K562 (cell line): Measurements from ENCODE around the gene TMC8. TPM values are rescaled to one million over a fixed set of nuclear protein-coding genes. Genes with fewer than 3 reads are reported as not detected.

ENCODE experiments used
- ATF7 ChIP-seq: fragments of 450-650 bp; IDR thresholded peaks from 2 replicates; pipeline ENCODE4 v1.7.1; 2014; ENCODE audit warnings: mild to moderate bottlenecking, moderate library complexity
- BHLHE40 ChIP-seq: IDR thresholded peaks from 2 replicates; pipeline ENCODE4 v1.6.1; 2011; ENCODE audit warnings: low read length, improper control_type of control experiment
- CBX1 ChIP-seq: sonication (generic); IDR thresholded peaks from 2 replicates; pipeline ENCODE4 v1.6.1; 2016; ENCODE audit warnings: antibody characterized with exemption, low read depth, mild to moderate bottlenecking
- CCNT2 ChIP-seq: IDR thresholded peaks from 2 replicates; pipeline ENCODE4 v1.6.1; 2011; ENCODE audit warnings: borderline replicate concordance, low read depth, mild to moderate bottlenecking, moderate library complexity, mixed read lengths, low read length; ENCODE audit not compliant: insufficient read length; ENCODE audit errors: extremely low read depth
- CHCHD3 ChIP-seq: fragments of 250-450 bp; sonication (Bioruptor Pico); IDR thresholded peaks from 2 replicates; pipeline ENCODE4 v2.1.2; 2022; ENCODE audit warnings: mild to moderate bottlenecking
- JUNB ChIP-seq: fragments of 450-650 bp; formaldehyde crosslinking; conservative IDR thresholded peaks from 2 replicates; pipeline ENCODE4 v1.4.0; 2020; ENCODE audit warnings: mild to moderate bottlenecking
- KDM2B ChIP-seq: fragments of 250-450 bp; sonication (Bioruptor Pico); IDR thresholded peaks from 2 replicates; pipeline ENCODE4 v1.8.0; 2021; ENCODE audit warnings: mild to moderate bottlenecking, moderate library complexity
- OTX1 ChIP-seq: fragments of 450-650 bp; formaldehyde crosslinking; IDR thresholded peaks from 2 replicates; pipeline ENCODE4 v1.4.0; 2022; ENCODE audit warnings: mild to moderate bottlenecking
- RAD21 ChIP-seq, 2 experiments: fragments of 250-450 bp in 1 of 2; fragments of 450-650 bp in 1 of 2; sonication (Bioruptor Pico) in 1 of 2; formaldehyde crosslinking in 1 of 2; IDR thresholded peaks in 1 of 2; conservative IDR thresholded peaks in 1 of 2; 2 replicates each; pipeline versions ENCODE4 v1.4.0 to v1.8.0; 2020 to 2022; ENCODE audit warnings: mild to moderate bottlenecking in 2 of 2, moderate library complexity in 1 of 2
- ZBTB7A ChIP-seq: IDR thresholded peaks from 2 replicates; pipeline ENCODE4 v1.6.1; 2011; ENCODE audit warnings: low read depth, mild to moderate bottlenecking, low read length, moderate library complexity, borderline replicate concordance; ENCODE audit not compliant: control insufficient read depth
- ZFX ChIP-seq: sonication (generic); formaldehyde crosslinking; IDR thresholded peaks from 2 replicates; pipeline ENCODE4 v1.8.0; 2022; ENCODE audit warnings: mild to moderate bottlenecking, missing genetic modification reagents, moderate library complexity
- ZNF778 ChIP-seq: fragments of 450-650 bp; formaldehyde crosslinking; IDR thresholded peaks from 2 replicates; pipeline ENCODE4 v1.4.0; 2020; ENCODE audit warnings: mild to moderate bottlenecking, moderate library complexity
- polyA plus RNA-seq, 8 experiments: library from polyadenylated mRNA; depleted of rRNA in 4 of 8; stranded (reverse) in 5 of 8; unstranded in 3 of 8; fragments of >200 nt; fragmentation: Nextera tagmentation in 2 of 8; fragmentation: Illumina TruSeq in 1 of 8; extraction: Ambion mirVana in 2 of 8; extraction: Trizol in 1 of 8; gene quantifications; 2 replicates each; pipeline versions ENCODE4 v1.2.1 to v1.2.3, GENCODE V29; 2011 to 2014; ENCODE audit warnings: inconsistent platforms in 1 of 8, missing spikeins in 1 of 8
- total RNA-seq, 7 experiments: library from RNA; depleted of rRNA in 6 of 7; stranded (reverse); fragments of >200 nt in 6 of 7; fragmentation: Illumina TruSeq in 2 of 7; extraction: Trizol in 2 of 7; gene quantifications; 2 replicates each; pipeline versions ENCODE4 v1.2.1 to v1.2.3, GENCODE V29; 2011 to 2021; ENCODE audit warnings: low replicate concordance in 1 of 7
- TF ChIP-seq, protein P1 (sequence below): IDR thresholded peaks from 2 replicates; pipeline ENCODE4 v1.6.1; 2011; ENCODE audit warnings: borderline replicate concordance, low read depth, mild to moderate bottlenecking, moderate library complexity, low read length; ENCODE audit not compliant: insufficient read depth, poor library complexity, severe bottlenecking
- TF ChIP-seq, protein P2 (sequence below): fragments of 450-650 bp; IDR thresholded peaks from 2 replicates; pipeline ENCODE4 v1.6.1; 2016; ENCODE audit warnings: mild to moderate bottlenecking, moderate library complexity

TMC8 gene
- total and polyA plus RNA-seq, 9 of the 15 experiments (the other 6 are each of a cell fraction or from before 2014, with no cell fraction given) = 0.13 to 10.9 (median 2.8) TPM

DNA sequence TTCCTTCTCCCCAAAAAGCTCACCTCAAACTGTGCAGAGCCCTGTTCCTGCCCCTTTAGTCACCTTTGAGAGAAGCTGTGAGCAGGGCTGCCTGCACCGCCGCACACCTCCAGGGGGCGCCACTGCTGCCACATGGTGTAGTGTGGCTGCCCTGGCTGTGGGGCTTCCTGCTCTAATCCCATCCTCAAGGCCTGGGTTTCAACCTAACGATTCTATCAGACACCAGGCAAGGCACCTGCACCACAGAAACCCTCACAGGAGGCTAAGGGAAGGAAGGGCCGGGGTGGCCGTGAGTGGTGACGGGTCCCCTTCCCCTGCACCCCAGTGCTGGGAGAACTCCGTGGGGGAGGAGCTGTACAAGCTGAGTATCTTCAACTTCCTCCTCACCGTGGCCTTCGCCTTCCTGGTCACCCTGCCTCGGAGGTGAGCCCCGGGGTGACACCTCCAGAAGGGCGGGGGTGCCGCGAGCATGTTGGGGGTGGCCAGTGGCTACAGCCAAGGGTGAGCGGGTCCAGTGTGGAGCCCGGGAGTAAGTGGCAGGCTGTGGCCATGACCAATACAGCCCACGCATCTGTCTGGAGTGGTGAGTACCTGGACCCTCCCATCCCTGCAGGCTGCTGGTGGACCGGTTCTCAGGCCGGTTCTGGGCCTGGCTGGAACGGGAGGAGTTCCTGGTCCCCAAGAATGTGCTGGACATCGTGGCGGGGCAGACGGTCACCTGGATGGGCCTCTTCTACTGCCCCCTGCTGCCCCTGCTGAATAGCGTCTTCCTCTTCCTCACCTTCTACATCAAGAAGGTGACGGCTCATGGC, 7.0 kb downstream of the TMC8 start (continued):
- TF ChIP-seq, protein P1, sequence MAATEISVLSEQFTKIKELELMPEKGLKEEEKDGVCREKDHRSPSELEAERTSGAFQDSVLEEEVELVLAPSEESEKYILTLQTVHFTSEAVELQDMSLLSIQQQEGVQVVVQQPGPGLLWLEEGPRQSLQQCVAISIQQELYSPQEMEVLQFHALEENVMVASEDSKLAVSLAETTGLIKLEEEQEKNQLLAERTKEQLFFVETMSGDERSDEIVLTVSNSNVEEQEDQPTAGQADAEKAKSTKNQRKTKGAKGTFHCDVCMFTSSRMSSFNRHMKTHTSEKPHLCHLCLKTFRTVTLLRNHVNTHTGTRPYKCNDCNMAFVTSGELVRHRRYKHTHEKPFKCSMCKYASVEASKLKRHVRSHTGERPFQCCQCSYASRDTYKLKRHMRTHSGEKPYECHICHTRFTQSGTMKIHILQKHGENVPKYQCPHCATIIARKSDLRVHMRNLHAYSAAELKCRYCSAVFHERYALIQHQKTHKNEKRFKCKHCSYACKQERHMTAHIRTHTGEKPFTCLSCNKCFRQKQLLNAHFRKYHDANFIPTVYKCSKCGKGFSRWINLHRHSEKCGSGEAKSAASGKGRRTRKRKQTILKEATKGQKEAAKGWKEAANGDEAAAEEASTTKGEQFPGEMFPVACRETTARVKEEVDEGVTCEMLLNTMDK = peak; percentile 93
- TF ChIP-seq KDM2B (CRISPR knock-in tag) = no peak
- peak; percentile 78 for TF ChIP-seq ZFX (CRISPR knock-in tag)
- no peak for TF ChIP-seq JUNB (CRISPR knock-in tag)
- TF ChIP-seq ATF7 = peak; percentile 40; the same call in 1 of the 2 replicates
- TF ChIP-seq ZBTB7A = no peak; the same call in 1 of the 2 replicates
- no peak for TF ChIP-seq BHLHE40
- TF ChIP-seq OTX1 (CRISPR knock-in tag) = no peak
- TF ChIP-seq CCNT2 = peak; percentile 7
- TF ChIP-seq, protein P2, sequence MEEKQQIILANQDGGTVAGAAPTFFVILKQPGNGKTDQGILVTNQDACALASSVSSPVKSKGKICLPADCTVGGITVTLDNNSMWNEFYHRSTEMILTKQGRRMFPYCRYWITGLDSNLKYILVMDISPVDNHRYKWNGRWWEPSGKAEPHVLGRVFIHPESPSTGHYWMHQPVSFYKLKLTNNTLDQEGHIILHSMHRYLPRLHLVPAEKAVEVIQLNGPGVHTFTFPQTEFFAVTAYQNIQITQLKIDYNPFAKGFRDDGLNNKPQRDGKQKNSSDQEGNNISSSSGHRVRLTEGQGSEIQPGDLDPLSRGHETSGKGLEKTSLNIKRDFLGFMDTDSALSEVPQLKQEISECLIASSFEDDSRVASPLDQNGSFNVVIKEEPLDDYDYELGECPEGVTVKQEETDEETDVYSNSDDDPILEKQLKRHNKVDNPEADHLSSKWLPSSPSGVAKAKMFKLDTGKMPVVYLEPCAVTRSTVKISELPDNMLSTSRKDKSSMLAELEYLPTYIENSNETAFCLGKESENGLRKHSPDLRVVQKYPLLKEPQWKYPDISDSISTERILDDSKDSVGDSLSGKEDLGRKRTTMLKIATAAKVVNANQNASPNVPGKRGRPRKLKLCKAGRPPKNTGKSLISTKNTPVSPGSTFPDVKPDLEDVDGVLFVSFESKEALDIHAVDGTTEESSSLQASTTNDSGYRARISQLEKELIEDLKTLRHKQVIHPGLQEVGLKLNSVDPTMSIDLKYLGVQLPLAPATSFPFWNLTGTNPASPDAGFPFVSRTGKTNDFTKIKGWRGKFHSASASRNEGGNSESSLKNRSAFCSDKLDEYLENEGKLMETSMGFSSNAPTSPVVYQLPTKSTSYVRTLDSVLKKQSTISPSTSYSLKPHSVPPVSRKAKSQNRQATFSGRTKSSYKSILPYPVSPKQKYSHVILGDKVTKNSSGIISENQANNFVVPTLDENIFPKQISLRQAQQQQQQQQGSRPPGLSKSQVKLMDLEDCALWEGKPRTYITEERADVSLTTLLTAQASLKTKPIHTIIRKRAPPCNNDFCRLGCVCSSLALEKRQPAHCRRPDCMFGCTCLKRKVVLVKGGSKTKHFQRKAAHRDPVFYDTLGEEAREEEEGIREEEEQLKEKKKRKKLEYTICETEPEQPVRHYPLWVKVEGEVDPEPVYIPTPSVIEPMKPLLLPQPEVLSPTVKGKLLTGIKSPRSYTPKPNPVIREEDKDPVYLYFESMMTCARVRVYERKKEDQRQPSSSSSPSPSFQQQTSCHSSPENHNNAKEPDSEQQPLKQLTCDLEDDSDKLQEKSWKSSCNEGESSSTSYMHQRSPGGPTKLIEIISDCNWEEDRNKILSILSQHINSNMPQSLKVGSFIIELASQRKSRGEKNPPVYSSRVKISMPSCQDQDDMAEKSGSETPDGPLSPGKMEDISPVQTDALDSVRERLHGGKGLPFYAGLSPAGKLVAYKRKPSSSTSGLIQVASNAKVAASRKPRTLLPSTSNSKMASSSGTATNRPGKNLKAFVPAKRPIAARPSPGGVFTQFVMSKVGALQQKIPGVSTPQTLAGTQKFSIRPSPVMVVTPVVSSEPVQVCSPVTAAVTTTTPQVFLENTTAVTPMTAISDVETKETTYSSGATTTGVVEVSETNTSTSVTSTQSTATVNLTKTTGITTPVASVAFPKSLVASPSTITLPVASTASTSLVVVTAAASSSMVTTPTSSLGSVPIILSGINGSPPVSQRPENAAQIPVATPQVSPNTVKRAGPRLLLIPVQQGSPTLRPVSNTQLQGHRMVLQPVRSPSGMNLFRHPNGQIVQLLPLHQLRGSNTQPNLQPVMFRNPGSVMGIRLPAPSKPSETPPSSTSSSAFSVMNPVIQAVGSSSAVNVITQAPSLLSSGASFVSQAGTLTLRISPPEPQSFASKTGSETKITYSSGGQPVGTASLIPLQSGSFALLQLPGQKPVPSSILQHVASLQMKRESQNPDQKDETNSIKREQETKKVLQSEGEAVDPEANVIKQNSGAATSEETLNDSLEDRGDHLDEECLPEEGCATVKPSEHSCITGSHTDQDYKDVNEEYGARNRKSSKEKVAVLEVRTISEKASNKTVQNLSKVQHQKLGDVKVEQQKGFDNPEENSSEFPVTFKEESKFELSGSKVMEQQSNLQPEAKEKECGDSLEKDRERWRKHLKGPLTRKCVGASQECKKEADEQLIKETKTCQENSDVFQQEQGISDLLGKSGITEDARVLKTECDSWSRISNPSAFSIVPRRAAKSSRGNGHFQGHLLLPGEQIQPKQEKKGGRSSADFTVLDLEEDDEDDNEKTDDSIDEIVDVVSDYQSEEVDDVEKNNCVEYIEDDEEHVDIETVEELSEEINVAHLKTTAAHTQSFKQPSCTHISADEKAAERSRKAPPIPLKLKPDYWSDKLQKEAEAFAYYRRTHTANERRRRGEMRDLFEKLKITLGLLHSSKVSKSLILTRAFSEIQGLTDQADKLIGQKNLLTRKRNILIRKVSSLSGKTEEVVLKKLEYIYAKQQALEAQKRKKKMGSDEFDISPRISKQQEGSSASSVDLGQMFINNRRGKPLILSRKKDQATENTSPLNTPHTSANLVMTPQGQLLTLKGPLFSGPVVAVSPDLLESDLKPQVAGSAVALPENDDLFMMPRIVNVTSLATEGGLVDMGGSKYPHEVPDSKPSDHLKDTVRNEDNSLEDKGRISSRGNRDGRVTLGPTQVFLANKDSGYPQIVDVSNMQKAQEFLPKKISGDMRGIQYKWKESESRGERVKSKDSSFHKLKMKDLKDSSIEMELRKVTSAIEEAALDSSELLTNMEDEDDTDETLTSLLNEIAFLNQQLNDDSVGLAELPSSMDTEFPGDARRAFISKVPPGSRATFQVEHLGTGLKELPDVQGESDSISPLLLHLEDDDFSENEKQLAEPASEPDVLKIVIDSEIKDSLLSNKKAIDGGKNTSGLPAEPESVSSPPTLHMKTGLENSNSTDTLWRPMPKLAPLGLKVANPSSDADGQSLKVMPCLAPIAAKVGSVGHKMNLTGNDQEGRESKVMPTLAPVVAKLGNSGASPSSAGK = peak; percentile 76
- no peak for TF ChIP-seq CHCHD3
- TF ChIP-seq RAD21 (CRISPR knock-in tag; conservative IDR thresholded peaks at IDR 0.05 in 1 of 2, IDR thresholded peaks at IDR 0.05 in 1 of 2) = peak in 1 of 2 experiments; percentile 56; a peak in 2 of 4 replicates
- TF ChIP-seq ZNF778 (CRISPR knock-in tag) = no peak
- TF ChIP-seq CBX1 = peak; percentile 100
